Measurements from ENCODE around the gene STAT3. TPM values are rescaled to one million over a fixed set of nuclear protein-coding genes. Genes with fewer than 3 reads are reported as not detected.

Gene STAT3
- total and polyA plus RNA-seq, 12 donors: 33.9 to 398 (median 109) TPM

- Histone ChIP-seq H3K4me3 (no peak overlapping the region), H3K27me3 (no peaks in the 10 kb centered on the region), H3K4me1 (peaks cover 3 to 76% (median 25%) of the 10 kb centered on the region in 9 donors), H3K36me3 (no peaks in the 10 kb centered on the region), H3K27ac (peak overlapping the region in 1 of 10 donors; percentile 98), H3K9me3 (no peaks in the 10 kb centered on the region)
- WGBS, 2 donors: 75 to 76% methylated on average over 6 of the region's 6 CpGs
- no peak for TF ChIP-seq CTCF (IDR thresholded peaks at IDR 0.05)
- no peak for DNase-seq
- intact Hi-C loops (cut with DNase I): loop anchor here in 1 of 10 donors (10.0 kb wide), 1 partner anchor 46 kb away; no protein-coding TSS in a partner anchor
- no peak for ATAC-seq
These were observed 117.6 kb downstream of the STAT3 start for GRCh38 chr17:42270596-42270995.

- DNase-seq (no peak), ATAC-seq (no peak)
- intact Hi-C loops (cut with DNase I): loop anchor here in 1 of 10 donors (10.0 kb wide), 1 partner anchor 45 kb away; no protein-coding TSS in a partner anchor
- Histone ChIP-seq H3K36me3 (no peaks in the 10 kb centered on the region), H3K4me3 (no peak overlapping the region), H3K4me1 (peaks cover 3 to 73% (median 25%) of the 10 kb centered on the region in 9 donors), H3K27ac (no peak overlapping the region), H3K9me3 (no peaks in the 10 kb centered on the region), H3K27me3 (no peaks in the 10 kb centered on the region)
- TF ChIP-seq CTCF (IDR thresholded peaks at IDR 0.05): no peak
- 87 to 96% methylated on average over 4 of the region's 4 CpGs for WGBS, 2 donors
These were observed 118.1 kb downstream of the STAT3 start for GRCh38 chr17:42270170-42270535.

GRCh38 chr17:42268236-42268635 lies 120.0 kb downstream of the STAT3 start:
- peak overlapping the region in 1 of 10 donors; percentile 58 for H3K27ac ChIP-seq
- peaks cover 0 to 54% (median 9%) of the 10 kb centered on the region in 9 donors for H3K4me1 ChIP-seq
- intact Hi-C loops (cut with DNase I): no loop called here
- no peaks in the 10 kb centered on the region for H3K36me3 ChIP-seq
- ATAC-seq (no peak), DNase-seq (no peak)
- H3K4me3 ChIP-seq: no peak overlapping the region
- H3K27me3 ChIP-seq: no peaks in the 10 kb centered on the region
- H3K9me3 ChIP-seq: no peaks in the 10 kb centered on the region
- no peak for TF ChIP-seq CTCF (IDR thresholded peaks at IDR 0.05)
- WGBS, 2 donors: 92 to 96% methylated on average over 5 of the region's 5 CpGs

GRCh38 chr17:42266918-42267766 lies 121.1 kb downstream of the STAT3 start:
- no peak for TF ChIP-seq CTCF (IDR thresholded peaks at IDR 0.05)
- DNase-seq (no peak), ATAC-seq (no peak)
- 71 to 74% methylated on average over 9 of the region's 9 CpGs for WGBS, 2 donors
- Histone ChIP-seq H3K27ac (peak overlapping the region in 1 of 10 donors; percentile 58), H3K4me3 (no peak overlapping the region), H3K36me3 (no peaks in the 10 kb centered on the region), H3K27me3 (no peaks in the 10 kb centered on the region), H3K9me3 (no peaks in the 10 kb centered on the region), H3K4me1 (peaks cover 0 to 44% (median 3%) of the 10 kb centered on the region in 9 donors)
- intact Hi-C loops (cut with DNase I): no loop called here
